NCI-H748 treated with DMSO at 0.1 percent for 48 hours (cell line): ENCODE data around the gene NAA15.
"Not testable (repeated sequence)": the region's sequence is repeated elsewhere in the genome, so short reads cannot be mapped to it uniquely, and the experiment has no call there.

Source experiments
- DNase-seq: peaks from one replicate; lab custom pipeline; 2025; lab: John Stamatoyannopoulos, UW

The NAA15 gene

DNA sequence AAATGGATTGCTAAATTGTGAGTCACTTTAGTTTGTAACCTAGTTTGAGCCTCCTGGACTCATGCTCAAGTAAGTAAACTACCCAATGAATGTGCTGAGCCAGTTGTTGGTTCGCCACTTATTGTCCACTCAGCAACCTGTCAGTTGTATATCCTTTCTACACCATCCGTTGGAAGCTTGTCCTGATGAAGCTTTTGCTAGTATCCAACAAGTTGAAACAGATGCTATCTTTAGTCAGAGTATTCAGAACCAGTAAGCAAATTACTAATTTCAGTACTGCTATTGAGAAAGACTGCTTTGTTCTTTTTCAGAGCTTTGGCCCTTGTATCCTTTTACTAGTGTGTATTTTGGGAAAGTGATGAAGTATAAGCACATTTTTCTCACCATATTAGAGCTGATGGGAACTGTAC is 4.3 kb upstream of the NAA15 start:
- no peak for DNase-seq

DNA sequence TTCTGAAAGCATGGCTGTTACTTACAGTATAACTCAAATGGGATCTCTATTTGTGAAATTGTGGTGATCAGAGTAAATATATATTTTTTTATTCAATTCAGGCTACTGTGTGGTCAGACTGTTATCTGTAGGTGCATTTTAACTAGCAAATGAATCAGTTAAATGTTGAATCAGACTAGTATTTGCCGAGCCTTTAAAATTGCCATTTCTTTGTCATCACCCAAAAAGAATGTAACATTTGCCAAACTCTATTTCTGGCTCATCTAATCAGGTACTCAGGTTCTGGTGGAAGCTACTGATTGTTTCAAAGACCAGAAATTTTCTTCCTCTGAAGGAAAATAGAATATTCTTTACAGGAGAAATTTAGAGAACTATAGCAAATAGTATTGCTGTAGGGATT is 1.8 kb upstream of the NAA15 start:
- no peak for DNase-seq

DNA sequence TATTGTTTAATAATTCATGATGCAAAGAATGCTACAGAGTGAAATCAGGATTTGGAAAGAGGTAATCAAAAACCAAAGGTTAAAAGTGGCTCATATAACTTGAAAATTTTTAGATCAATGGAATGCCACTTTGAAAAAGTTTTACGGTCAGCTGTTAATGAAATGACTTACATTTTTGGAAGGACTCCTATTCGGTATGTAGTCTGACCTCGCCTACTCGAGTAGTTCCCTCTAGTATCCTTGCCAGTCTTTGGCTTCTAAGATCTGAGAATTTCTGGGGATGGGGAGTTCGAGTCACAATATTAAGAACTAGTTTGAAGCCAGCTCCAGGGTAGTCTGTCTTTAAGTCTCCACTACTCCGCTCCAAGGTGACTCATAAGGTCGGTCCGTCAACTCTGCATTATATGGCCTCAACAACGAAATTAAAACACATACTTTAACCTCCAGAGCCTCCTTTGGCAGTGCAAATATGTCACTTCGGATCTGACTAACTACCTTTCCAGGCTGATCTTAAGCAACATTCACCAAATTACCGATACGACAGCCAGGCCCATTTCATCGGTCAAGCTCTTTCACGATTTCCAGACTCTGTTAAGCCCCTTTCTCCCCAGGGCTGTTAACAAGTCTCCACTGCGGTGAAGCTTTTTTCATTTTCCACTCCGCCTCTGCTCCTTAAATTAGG is 733 bp upstream of the NAA15 start:
- DNase-seq, result peak; percentile 36

DNA sequence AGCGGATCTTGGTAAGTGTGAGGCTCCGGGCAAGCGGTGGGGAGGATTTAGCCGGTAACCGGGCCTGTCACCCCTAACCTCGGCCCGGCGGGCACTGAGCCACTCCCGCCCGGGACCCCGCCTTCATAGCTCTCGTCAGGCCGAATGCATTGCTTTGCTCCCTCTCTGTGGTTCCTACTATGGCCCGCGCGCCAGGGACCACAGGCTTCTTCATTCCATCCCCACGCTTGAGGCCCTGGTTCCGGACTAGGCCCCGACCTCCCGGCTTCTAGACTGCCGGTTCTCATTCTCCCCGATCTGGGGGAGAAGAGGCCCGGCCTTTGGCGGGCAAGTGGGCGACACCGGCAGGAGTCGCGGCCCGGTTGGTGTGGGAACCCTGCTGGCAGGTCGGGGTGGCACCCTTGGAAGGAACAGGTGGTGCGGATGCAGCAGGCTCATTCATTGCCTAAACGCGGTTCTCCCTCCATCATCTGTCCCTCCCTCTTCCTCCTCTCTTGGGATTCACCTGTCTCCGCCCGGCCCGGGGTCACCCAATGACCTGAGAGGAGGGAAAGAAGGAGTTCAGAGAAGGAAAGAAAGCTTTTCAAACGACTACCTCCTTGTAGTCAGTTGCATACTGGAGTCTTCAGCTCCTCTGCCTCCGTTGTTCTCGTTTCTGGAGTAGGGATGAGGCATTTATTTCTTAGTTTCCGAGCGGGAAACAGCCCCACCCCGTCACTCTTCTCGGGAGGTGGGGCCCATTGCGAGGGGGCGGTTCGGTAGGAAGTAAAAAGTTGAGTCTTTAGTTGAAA is 711 bp downstream of the NAA15 start, which contains the start of gene NDUFC1:
Gene NDUFC1 (minus strand): TSS at position 657 of the 791 bp plus-strand sequence. CDS start 6,679 bp downstream, outside the sequence.
- DNase-seq, result no peak

DNA sequence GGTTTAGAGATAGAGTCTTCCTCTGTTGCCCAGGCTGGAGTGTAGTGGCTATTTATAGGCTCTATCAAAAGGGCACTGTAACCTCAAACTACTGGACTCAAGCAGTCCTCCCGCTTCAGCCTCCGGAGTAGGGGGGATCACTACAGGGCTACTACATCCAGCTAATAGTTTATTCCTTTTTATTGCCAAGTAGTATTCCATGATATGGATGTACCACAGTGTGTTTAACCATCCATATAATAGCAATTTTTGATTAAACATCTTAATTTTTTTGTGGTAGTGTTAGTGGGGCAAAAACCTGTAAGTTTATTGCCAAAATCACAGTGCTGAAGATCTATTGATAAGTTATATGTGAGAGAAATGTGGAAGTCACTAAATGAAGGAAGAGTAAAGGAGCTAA is 3.6 kb downstream of the NAA15 start:
- no peak for DNase-seq

DNA sequence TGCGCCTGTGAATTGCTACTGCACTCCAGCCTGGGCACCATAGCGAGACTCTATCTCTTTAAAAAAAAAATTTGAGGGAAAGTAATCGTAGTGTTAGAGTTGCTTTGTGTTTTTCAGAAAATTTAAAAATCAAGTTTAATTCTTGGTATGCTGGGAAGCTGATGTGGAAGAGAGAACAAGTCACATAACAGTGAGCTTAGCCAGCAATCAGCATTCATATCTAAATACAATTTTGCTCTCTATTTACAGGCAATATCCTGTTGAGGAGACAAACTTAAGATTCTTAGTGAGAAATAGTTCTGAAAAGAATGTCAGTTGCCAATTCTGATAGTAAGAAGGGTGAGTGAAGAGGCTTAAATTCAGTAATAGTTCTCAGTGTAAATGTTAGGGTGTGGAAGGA is 10.6 kb downstream of the NAA15 start:
- no peak for DNase-seq

DNA sequence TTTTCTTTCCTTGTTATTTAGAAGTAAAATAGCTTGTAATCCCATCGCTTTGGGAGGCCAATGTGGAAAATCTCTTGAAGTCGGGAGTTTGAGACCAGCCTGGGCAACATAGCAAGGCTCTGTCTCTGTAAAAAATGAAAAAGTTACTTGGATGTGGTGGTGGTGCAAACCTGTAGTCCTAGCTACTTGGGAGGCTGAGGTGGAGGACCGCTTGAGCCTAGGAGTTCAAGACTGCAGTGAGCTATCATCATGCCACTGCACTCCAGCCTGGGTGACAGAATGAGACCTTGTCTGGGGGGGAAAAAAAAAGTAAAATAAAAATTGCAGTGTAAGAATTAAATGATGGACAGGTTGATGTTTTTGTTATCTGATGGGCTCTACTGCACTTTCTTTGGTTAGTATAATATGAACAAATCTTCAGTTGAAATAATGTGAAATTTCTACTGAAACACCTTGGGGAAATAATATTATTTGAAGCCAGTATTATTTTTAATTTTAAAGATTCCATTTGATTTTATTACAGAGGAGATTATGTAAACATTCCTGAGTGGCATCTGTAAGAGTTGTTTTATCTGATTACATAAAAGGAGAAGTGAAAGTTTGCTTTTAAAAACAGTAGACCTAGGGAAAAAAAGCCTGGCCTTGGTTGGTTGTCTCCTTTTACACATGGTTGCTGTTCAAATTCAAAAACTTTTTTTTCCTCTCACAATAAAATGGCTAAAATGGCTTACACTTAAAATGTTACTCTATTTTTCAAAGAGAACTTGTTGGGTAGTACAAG is 11.4 kb downstream of the NAA15 start:
- DNase-seq, result no peak

DNA sequence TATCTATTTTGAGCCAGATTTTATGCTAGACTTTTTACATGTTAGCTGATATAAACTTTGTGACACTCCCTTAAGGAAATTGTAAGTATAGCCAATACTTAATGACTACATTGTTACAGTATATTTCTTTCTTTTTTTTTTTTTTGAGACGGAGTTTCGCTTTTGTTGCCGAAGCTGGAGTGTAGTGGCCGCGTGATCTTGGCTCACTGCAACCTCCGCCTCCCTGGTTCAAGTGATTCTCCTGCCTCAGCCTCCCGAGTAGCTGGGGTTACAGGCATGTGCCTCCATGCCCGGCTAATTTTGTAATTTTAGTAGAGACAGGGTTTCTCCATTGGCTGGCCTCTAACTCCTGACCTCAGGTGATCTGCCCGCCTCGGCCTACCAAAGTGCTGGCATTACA is 12.1 kb downstream of the NAA15 start:
- not testable (repeated sequence) for DNase-seq

DNA sequence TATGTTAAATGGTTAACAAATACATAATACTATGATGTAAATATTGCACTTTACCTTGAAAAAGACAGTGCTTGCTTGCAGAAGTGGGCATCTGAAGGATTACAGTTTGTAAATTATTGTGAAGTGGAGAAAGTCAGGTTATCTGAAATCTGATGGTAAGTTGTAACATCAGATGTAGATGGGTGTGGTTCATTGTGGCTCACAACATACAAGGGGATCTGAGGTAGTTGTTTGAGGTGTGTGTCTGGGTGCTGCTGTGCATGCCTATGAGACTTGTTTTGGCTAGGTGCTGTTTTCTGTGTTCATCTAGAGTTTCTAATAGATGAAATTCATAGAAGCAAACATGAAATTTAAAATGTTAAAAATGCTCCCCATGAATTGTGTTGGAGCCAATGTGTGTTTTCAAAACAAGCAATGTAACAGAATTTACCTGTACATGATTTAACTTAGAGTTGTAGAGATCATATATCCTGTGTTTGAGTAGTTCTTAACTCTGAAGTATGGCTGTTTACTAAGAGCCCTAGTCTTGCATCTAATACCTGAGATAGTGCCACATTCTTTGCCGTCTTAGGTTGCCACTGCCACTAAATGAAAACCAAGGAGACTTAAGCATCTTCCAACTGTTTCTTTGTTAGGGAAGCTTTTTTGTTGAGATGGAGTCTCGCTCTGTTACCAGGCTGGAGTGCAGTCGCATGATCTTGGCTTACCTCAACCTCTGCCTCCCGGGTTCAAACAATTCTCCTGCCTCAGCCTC is 12.9 kb downstream of the NAA15 start:
- DNase-seq, result no peak

DNA sequence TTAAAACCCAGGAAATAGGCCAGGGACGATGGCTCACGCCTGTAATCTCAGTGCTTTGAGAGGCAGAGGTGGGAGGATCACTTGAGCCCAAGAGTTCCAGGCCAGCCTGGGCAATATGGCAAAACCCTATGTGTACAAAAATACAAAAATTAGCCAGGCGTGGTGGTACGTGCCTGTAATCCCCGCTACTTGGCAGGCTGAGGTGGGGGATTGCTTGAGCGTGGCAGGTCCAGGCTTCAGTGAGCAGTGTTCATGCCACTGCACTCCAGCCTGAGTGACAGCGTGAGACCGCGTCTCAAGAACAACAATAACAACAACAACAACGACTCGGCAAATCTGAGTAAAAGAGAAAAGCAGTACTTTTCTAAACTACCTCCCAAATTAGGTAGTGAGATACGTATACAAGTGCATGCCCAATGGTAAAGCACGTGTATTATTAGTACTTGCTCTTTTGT is 13.9 kb downstream of the NAA15 start:
- no peak for DNase-seq

DNA sequence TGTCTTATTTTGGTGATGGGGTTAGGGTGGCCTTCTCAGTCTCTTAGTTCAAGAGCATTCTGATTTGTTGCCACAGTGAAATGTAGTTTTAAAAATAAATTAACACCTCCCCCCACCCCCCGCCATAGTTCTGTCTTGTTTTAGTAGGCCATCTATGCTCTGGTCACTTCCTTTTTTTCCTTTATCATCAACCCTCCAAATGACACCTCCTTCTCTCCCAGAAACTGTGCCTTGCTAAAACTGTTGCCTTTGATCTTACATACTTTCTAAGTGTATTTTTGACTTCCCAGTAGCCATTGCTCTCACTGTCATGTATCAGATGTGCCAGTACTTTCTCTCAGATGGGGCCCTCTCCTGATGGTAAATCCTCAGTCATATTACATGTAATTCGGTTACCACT is 15.4 kb downstream of the NAA15 start:
- DNase-seq, result no peak

DNA sequence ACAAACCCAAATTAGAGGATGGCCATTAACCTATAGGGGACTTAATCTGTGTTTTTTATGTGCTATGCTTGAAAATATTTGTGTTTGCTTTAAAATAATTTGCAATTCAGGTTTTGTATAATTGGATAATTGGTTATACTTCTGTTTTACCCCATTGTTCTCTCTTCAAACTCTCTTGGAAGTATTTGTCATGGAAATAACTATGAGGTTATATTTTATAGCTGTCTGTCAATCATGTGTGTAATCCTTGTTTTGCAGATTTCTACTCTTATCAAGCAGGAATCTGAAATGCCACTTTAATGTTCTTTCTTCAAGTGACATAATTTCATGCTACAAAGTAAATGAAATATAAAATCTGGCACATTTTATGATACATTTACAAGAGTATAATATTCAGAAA is 16.3 kb downstream of the NAA15 start:
- DNase-seq, result no peak

DNA sequence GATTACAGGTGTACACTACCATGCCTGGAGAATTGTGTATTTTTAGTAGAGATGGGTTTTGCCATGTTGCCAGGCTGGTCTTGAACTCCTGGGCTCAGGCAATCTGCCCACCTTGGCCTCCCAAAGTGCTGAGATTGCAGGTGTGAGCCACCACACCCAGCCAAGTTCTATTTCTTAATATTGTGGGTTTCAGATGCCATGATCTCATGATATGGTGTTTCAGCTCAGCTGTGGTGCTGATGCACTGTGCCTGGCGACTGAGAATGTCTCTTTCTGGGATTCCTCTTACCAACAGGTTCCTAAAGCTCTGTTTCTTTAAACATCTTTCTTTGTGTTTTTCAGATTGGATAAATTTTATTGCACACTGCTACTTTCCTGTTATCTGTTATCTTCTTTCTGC is 18.3 kb downstream of the NAA15 start:
- DNase-seq, result no peak

DNA sequence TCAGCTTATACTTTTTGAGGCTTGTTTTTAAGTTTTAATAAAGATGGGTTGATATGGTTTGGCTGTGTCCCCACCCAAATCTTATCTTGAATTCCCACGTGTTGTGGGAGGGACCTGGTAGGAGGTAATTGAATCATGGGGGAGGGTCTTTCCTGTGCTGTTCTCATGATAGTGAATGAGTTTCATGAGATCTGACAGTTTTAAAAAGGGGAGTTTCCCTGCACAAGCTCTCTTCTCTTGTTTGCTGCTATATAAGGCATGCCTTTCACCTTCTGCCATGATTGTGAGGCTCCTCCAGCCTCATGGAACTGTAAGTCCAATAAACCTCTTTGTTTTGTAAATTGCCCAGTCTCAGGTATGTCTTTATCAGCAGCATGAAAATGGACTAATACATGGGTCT is 20.8 kb downstream of the NAA15 start:
- DNase-seq, result not testable (repeated sequence)

DNA sequence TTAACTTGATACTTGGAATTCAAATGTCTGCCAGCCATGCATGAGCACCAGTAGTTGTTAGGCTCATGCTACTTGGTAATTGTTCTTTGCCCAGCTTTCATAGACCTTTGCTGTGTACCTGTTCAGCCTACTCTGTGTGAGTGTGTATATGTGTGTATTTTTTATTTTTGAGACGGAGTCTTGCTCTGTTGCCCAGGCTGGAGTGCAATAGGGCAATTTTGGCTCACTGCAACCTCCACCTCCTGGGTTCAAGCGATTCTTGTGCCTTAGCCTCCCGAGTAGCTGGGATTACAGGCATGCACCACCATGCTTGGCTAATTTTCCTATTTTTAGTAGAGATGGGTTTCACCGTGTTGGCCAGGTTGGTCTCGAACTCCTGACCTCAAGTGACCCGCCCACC is 21.2 kb downstream of the NAA15 start:
- not testable (repeated sequence) for DNase-seq

DNA sequence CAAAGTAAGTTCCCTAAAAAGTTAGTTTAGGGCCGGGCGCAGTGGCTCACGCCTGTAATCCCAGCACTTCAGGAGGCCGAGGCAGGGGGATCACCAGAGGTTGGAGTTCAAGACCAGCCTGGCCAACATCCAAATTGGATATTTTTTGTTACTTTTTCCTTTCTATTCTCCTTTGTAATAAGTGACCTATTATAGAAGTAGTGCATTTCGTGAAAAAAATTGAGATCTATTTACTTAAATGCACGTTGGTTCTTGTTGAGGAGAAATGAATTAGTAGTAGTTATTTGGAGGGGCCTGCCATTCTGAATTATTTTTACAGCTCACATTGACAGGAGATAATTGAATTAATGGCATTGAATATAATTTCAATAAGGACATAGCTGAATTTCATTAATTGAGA is 23.3 kb downstream of the NAA15 start:
- no peak for DNase-seq

DNA sequence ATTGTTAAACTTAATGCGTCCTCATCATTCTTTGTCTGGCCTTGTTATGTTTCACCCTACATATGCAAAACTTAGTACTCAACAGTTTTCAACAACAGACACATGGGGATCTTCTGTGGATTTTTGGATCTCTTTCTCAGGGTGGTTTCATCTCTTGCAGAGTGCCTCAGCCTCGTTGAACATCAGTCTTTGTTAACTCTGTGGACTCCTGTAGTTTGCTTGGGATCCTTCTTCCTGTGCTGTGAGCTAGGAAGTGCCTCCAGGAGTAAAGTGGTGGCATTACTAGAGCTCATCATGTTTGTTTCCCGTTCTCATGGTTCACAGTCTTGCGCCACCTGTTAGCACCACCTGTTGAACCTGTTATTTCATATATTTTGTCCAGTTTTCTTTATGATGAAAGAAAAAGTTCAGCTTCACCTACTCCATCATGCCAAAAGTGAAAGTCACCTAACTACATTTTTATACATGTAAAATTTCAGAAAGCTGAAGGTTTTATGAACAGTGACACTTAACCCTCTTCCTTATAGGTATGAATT is 28.4 kb downstream of the NAA15 start:
- DNase-seq, result no peak

DNA sequence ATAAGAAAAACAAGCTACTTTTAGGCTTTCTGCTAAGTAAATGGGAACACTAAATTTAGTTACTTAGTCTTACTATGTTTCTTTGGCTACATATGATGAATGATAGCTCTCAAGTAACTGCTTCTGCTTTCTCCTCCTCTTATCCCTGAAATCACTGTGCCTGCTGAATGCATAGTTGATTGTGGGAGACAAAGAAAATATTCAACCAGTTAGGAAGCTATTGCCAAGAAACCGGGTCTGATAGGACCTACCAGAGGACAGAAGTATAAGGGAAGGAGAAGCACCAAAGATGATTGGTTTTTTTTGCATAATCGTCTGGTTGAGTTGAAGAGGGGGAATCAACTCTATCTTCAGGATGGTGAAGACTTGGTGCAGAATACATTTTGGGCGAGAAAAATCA is 29.0 kb downstream of the NAA15 start:
- DNase-seq, result no peak

DNA sequence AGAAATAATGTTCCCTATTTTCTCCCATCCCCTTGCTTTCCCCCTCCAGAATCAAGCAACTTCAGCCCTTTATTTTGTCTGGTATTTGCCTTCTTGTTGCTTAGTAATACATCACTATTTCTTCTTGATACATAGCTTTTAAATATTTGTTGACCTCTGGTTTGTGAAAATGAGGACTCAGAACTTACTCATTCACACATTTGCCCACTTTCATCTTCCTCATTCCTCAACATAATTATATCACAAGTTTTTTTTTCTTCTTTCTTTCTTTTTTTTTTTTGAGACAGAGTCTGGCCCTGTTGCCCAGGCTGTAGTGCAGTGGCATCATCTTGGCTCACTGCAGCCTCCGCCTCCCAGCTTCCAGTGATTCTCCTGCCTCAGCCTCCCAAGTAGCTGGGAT is 29.9 kb downstream of the NAA15 start:
- DNase-seq, result no peak

DNA sequence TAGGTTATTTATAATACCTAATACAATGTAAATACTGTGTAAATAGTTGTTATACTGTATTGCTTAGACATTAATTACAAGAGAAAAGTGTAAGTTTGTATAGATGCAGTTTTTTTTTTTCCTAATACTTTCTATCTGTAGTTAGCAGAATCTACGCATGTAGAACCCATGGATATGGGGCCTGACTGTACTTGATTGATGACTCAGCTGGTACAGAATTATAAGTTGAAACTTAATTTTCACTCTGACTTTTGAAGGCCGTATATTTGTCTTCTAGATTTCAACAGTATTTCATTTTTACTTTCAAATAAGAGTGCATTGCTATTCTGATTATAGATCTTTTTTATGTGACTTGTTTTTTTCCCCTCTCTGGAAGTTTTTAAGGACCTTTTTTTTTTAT is 31.7 kb downstream of the NAA15 start:
- DNase-seq, result no peak

DNA sequence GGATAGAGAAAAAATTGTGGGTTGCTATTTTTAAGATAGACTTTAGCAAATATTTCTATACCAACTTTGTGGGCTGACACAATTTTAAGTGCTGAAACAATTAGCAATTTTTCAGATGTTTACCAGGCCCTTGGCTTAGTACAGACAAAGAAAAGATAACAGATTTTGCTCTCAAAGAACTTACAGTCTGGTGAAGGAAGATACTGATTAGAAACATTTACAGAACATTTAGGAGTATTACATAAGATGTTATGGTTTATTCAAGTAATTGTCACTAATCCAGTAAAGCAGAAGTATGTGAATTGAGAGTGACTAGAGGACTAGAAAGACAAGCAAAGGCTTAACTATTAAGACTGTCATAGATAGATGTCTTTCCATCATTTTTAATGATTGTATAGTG is 36.3 kb downstream of the NAA15 start:
- DNase-seq, result no peak

DNA sequence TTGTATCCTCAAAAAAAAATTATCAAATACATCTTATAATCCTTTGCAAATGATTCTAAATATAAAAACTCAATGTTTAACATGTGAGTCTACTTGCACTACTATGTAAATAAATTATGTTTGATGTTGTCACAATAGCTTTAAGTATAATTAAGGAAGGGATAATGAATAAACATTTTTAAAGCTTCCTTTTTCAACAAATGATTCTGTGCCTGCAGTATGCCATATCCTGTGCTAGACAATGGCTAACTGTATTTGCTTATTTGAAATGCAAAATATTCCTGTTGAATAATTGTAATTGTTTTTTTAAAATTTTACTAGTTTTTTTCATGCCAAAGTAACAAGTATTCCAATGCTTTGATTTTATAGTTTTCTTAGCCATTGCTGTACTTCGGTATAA is 60.0 kb downstream of the NAA15 start:
- no peak for DNase-seq
